Measurements from ENCODE around the gene SNCA.

Gene SNCA

DNA sequence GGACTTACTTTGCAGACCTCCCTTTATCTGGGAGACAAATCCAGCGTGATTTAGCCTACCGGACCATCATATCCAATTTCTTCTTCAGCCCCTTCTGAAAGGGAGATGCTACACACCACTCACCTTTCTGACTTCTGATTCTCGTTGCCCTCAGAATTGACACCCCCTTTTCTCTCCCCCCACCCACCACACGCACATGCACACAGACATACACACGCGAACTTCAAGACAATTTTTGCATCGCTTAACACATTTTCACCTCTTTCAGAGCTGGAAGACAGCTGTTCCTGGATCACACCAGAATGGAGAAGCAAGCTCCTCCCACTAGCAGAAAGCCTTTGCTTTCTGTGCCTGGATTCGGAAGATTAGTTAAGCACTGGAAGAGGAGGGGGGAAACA is 1.0 kb upstream of the SNCA start:
- H3K4me3 ChIP-seq (ENCODE audit: control insufficient read depth, low read depth, low read length) = no peak overlapping the region
- no peak for DNase-seq (ENCODE audit: low read depth)

GRCh38 chr4:89837385-89837992 is 528 bp upstream of the SNCA start:
- no peak for TF ChIP-seq CTCF (IDR thresholded peaks at IDR 0.05; ENCODE audit: control insufficient read depth, insufficient read depth, low read depth, low read length, missing control alignments)
- H3K4me3 ChIP-seq (ENCODE audit: control insufficient read depth, low read depth, low read length) = peak overlapping the region; percentile 49
- no peak for DNase-seq (ENCODE audit: low read depth)

More for the DNA sequence above, 1.0 kb upstream of the SNCA start:
- no peak for TF ChIP-seq CTCF (IDR thresholded peaks at IDR 0.05; ENCODE audit: control insufficient read depth, insufficient read depth, low read depth, low read length, missing control alignments)

DNA sequence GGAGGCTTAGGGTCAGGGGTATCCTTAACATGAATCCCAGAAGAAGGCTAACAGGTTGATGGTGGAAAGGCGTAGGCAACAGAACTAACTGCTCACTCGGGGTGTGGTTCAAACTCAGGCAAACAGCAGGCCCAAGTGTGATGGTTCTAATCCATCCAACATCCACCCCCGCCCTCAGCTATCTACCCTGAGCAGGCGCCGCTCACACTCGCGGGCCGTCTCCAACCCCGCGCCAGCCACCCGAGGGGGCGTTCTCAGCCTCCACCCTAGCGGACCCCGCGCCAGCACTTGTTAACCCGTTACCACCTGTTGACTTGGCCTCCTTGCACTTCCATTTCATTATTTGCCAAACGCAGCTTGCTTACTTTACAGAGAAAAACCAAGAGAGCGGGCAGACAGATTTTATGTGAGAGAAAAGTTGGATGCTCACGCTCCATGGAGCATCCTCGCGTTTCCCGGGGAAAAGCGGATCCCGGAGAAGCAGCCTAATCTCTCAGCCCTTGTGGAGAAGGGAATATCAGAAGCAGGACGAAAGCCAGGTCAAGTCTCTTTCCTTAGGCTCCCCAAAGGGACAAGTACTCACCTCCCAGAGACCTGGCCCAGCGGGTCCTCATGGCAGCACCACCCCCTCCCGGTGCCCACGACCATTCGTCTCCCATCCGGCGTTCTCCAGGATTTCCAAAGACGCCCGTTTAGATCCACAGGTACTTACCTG is 773 bp downstream of the SNCA start:
- H3K4me3 ChIP-seq (ENCODE audit: control insufficient read depth, low read depth, low read length) = no peak overlapping the region
- no peak for TF ChIP-seq CTCF (IDR thresholded peaks at IDR 0.05; ENCODE audit: control insufficient read depth, insufficient read depth, low read depth, low read length, missing control alignments)
- no peak for DNase-seq (ENCODE audit: low read depth)

- H3K4me3 ChIP-seq (ENCODE audit: control insufficient read depth, low read depth, low read length) = no peak overlapping the region
- TF ChIP-seq CTCF (IDR thresholded peaks at IDR 0.05; ENCODE audit: control insufficient read depth, insufficient read depth, low read depth, low read length, missing control alignments) = no peak
- DNase-seq (ENCODE audit: low read depth) = no peak
Measured at GRCh38 chr4:89835413-89835812, 1.5 kb downstream of the SNCA start.

DNA sequence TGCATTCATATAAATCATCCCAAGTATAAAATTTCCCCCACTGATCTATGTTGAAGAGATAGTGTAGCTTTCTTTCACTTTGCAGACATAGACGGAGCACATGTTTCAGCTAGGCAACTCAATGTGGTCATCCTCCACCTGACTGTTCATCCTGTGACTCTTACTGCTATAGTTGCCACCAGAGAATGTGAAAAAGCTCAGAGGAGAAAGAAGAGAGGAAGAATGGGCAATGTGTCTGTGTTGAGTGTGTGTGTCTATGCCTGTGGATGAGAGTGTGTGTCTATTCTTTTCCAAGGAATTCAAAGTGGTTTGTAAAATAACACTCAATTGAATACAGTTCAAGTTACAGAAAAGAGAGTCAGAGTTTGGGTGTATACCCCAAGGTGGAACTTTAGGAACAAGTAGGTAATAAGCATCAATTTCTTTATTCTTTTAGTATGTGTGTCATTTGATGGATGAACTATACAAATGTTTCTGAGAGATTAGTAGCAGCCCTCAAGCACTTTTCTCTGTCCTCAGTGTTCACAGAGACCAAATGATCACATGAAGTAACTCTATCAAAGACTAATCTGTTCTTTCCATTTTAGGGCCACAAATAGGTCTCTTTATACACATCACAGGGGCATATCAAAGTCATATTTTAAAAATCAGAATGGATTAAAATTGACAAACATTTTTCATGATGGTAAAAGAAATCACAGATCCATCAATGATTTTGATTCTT is 2.3 kb downstream of the SNCA start:
- no peak for TF ChIP-seq CTCF (IDR thresholded peaks at IDR 0.05; ENCODE audit: control insufficient read depth, insufficient read depth, low read depth, low read length, missing control alignments)
- H3K4me3 ChIP-seq (ENCODE audit: control insufficient read depth, low read depth, low read length) = no peak overlapping the region
- no peak for DNase-seq (ENCODE audit: low read depth)

DNA sequence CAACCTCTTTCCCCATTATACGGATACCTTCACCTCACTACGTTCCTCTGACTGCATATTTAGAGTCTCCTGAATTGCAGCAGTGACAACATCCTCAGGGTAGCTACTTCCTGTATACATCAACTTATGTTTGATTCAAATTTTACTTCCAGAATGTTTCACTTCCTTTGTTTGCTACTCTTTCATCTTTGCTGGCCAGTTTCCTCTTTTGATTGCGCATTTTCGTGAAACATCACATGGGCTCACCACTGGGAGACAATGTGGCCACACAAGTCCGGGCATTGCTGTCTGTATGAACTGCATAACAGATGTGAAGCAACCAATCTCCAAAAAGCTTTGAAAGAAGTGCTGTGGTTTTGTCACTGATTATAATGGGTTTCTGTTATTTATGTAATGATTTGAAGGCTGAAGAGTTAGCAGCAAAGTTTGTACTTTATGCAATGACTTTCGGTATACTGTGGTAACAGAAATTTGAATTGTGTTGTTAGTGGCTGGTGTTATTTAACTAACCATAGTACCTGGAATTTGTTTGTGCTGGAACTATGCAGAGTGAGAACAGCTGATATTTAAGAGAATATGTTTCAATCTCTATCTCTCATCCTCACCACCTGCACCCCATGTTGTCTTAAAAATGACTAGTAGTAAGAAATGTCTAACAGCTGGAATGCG is 7.4 kb downstream of the SNCA start:
- H3K4me3 ChIP-seq (ENCODE audit: control insufficient read depth, low read depth, low read length) = no peak overlapping the region
- no peak for DNase-seq (ENCODE audit: low read depth)
- no peak for TF ChIP-seq CTCF (IDR thresholded peaks at IDR 0.05; ENCODE audit: control insufficient read depth, insufficient read depth, low read depth, low read length, missing control alignments)

Data from AG09309 (cell line).